Endodermal cell (in vitro differentiated cells): ENCODE results near the gene ATMIN. TPM values are rescaled to one million over a fixed set of nuclear protein-coding genes. Genes with fewer than 3 reads are reported as not detected.
A peak's percentile ranks its signal among the peaks of the same experiment; 100 is the strongest.

Experiments used
- DNase-seq: peaks from one replicate; pipeline ENCODE4 v3.0.0-alpha.2; 2017
- H3K27ac ChIP-seq: 2 replicates; pipeline ENCODE4 v1.5.1; 2013; ENCODE audit warnings: mild to moderate bottlenecking, low read depth, low read length, moderate library complexity
- H3K27me3 ChIP-seq: 2 replicates; pipeline ENCODE4 v1.6.1; 2013; ENCODE audit warnings: mild to moderate bottlenecking, low read length, moderate library complexity; ENCODE audit not compliant: insufficient read depth, control insufficient read depth, poor library complexity, severe bottlenecking
- H3K36me3 ChIP-seq: 2 replicates; pipeline ENCODE4 v1.7.0; 2013; ENCODE audit warnings: mild to moderate bottlenecking, low read length, moderate library complexity; ENCODE audit not compliant: control insufficient read depth, insufficient read depth
- H3K4me1 ChIP-seq: one replicate; pipeline ENCODE4 v1.7.0; 2013; ENCODE audit warnings: low read length; ENCODE audit not compliant: control insufficient read depth, insufficient read depth
- H3K4me3 ChIP-seq: 2 replicates; pipeline ENCODE4 v1.5.1; 2013; ENCODE audit warnings: mild to moderate bottlenecking, low read length, moderate library complexity
- H3K9ac ChIP-seq: 2 replicates; pipeline ENCODE4 v1.6.1; 2013; ENCODE audit warnings: mild to moderate bottlenecking, low read length, moderate library complexity; ENCODE audit not compliant: poor library complexity, severe bottlenecking; ENCODE audit errors: extremely low read depth
- H3K9me3 ChIP-seq: 2 replicates; pipeline ENCODE4 v1.6.1; 2013; ENCODE audit warnings: mild to moderate bottlenecking, low read length, moderate library complexity; ENCODE audit not compliant: control insufficient read depth
- H3K27ac Mint-ChIP-seq: 2 replicates; pipeline ENCODE4 v1.8.0; 2020; ENCODE audit warnings: mixed read lengths
- H3K27me3 Mint-ChIP-seq: 2 replicates; pipeline ENCODE4 v1.8.0; 2021; ENCODE audit warnings: mild to moderate bottlenecking, mixed read lengths; ENCODE audit not compliant: insufficient read depth
- H3K36me3 Mint-ChIP-seq: 2 replicates; pipeline ENCODE4 v1.8.0; 2020; ENCODE audit warnings: low read depth, mixed read lengths
- H3K4me1 Mint-ChIP-seq: 2 replicates; pipeline ENCODE4 v1.8.0; 2020; ENCODE audit warnings: mixed read lengths
- H3K4me3 Mint-ChIP-seq: 2 replicates; pipeline ENCODE4 v1.8.0; 2020; ENCODE audit warnings: mild to moderate bottlenecking, moderate library complexity, mixed read lengths
- H3K9me3 Mint-ChIP-seq: 2 replicates; pipeline ENCODE4 v1.8.0; 2020; ENCODE audit warnings: mild to moderate bottlenecking, mixed read lengths
- WGBS, 2 experiments: methylation state at CpG; one replicate each; pipeline versions ENCODE4 v1.1.5 to v1.1.7; 2013; ENCODE audit warnings: missing lambda C conversion rate in 2 of 2, mixed read lengths in 1 of 2; ENCODE audit not compliant: insufficient coverage in 1 of 2, insufficient read length in 1 of 2; 5-methylcytosine and 5-hydroxymethylcytosine counted together
- total RNA-seq, 2 donors: library from RNA; stranded (reverse); fragmentation: NEBNext Ultra II Directional in 1 of 2; extraction: Animal tissue kit (Norgen Biotek cat#: 25700) in 1 of 2; gene quantifications; 2 replicates in 1 of 2; 3 replicates in 1 of 2; pipeline ENCODE4 v1.2.1, GENCODE V29; 2021
- TF ChIP-seq, protein P1 (sequence below): fragments of 200-600 bp; sonication (generic); conservative IDR thresholded peaks from 2 replicates; pipeline ENCODE4 v1.5.0; 2021; ENCODE audit warnings: antibody characterized with exemption, mild to moderate bottlenecking

ATMIN gene
- total RNA-seq, 2 donors from 2014 or later: 45.7 to 53.6 TPM

DNA sequence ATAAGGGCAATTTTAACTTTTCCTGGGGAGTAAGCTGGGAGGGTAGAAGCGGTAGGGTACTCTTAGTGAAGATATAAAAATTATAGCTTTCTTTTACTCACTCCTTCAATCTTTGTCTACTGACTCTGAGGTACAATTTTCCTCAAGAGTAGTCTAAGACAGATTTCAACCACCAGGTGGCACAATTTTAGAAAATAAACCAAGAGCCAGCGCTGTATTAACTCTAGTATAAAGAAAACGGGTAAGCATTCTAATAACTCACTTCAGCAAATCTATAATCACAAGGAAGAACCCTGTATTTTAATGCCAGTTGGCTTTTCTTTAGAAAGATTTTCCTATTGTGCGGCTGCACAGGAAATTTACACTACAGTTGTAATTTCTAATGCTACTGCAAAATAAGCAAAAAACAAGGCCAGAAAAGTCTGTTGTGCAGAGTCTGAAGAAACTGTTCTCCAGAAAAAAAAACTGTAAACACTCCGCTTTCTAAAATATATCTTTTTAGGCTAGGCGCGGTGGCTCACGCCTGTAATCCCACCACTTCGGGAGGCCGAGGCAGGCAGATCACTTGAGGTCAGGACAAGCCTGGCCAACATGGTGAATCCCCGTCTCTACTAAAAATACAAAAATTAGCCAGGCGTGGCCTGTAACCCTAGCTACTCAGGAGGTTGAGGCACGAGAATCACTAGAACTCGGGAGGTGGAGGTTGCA, 30.8 kb upstream of the ATMIN start:
- H3K9me3 ChIP-seq: no peaks in the 10 kb centered on the region

DNA sequence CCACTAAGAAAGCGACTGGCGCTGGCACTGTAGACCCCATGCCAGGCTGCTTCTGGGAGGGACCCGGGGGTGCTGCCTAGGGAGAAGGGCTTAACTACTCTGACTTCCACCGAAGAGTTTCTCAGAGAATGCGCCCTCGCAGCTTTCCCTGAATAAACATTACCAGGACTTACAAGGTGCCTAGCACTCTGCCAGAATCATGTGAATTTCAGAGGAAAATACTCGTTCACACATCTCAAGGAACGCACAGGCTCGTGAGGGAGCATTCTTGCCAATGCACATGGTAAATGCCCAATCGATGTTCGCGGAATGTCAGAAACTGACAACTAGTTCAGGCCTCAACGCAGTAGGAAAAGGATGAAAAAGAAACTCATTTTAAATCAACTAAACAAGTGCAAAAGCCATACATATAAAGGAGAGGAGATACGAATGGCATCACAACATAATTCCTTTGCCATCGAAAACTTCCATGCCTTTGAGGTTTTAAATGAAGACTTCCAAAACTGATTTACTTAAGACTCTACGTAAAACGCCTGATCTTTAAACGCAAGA, 30.0 kb upstream of the ATMIN start:
- no peaks in the 10 kb centered on the region for H3K9me3 ChIP-seq
- Mint-ChIP-seq H3K4me3 (peak overlapping the region; percentile 83), H3K27me3 (no peaks in the 10 kb centered on the region), H3K36me3 (peaks cover 6% of the 10 kb centered on the region), H3K27ac (peak overlapping the region; percentile 94), H3K9me3 (no peaks in the 10 kb centered on the region), H3K4me1 (peaks cover 12% of the 10 kb centered on the region)
- H3K36me3 ChIP-seq: peaks cover 4% of the 10 kb centered on the region
- no peaks in the 10 kb centered on the region for H3K27me3 ChIP-seq
- H3K4me1 ChIP-seq: no peaks in the 10 kb centered on the region
- H3K4me3 ChIP-seq: peak overlapping the region; percentile 94
- peak overlapping the region; percentile 96 for H3K9ac ChIP-seq
- peak; percentile 72 for DNase-seq
- TF ChIP-seq, protein P1, sequence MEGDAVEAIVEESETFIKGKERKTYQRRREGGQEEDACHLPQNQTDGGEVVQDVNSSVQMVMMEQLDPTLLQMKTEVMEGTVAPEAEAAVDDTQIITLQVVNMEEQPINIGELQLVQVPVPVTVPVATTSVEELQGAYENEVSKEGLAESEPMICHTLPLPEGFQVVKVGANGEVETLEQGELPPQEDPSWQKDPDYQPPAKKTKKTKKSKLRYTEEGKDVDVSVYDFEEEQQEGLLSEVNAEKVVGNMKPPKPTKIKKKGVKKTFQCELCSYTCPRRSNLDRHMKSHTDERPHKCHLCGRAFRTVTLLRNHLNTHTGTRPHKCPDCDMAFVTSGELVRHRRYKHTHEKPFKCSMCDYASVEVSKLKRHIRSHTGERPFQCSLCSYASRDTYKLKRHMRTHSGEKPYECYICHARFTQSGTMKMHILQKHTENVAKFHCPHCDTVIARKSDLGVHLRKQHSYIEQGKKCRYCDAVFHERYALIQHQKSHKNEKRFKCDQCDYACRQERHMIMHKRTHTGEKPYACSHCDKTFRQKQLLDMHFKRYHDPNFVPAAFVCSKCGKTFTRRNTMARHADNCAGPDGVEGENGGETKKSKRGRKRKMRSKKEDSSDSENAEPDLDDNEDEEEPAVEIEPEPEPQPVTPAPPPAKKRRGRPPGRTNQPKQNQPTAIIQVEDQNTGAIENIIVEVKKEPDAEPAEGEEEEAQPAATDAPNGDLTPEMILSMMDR: no peak
- no peak overlapping the region for H3K27ac ChIP-seq
- WGBS, 2 experiments: 15 to 18% methylated on average over 5 to 18 of the region's 18 CpGs

More for the DNA sequence above, 30.8 kb upstream of the ATMIN start:
- TF ChIP-seq, protein P1: peak; percentile 83
- Histone ChIP-seq H3K27me3 (no peaks in the 10 kb centered on the region), H3K36me3 (peaks cover 6% of the 10 kb centered on the region), H3K9ac (no peak overlapping the region), H3K4me3 (peak overlapping the region; percentile 94), H3K4me1 (no peaks in the 10 kb centered on the region), H3K27ac (no peak overlapping the region)
- peak overlapping the region; percentile 83 for H3K4me3 Mint-ChIP-seq
- no peaks in the 10 kb centered on the region for H3K27me3 Mint-ChIP-seq
- peaks cover 8% of the 10 kb centered on the region for H3K36me3 Mint-ChIP-seq
- H3K27ac Mint-ChIP-seq: peak overlapping the region; percentile 83
- WGBS, 2 experiments: 69 to 74% methylated on average over 8 to 13 of the region's 14 CpGs
- H3K4me1 Mint-ChIP-seq: peaks cover 12% of the 10 kb centered on the region
- H3K9me3 Mint-ChIP-seq: no peaks in the 10 kb centered on the region
- DNase-seq: no peak

DNA sequence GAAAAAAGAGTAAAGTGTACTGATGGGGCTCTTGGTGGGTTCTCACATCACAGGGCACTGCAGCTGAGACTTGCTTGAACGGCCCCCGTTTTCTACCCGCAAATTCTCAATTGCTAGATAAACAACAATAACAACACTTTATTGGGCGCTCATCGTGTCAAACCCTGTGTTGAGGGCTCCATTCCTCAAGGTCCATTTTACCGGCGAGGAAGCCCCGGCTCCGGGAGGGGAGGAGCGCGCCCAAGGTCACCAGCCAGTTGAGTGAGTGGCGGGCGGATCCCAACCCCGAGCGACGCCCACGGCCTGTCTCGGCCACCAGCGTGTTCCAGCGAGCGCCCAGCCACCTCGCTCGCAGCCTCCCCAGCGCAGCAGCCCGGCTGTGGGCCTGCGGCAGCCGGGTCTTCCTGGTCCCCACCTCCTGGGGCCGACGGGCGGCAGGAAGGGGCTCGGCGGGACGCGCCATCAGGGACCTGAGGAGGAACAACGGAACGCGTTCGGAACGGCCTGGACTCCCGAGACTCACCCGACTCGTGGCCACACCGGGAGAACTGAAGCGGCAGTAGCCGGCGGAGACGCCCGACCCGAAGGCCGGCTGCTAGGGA, 29.3 kb upstream of the ATMIN start:
- H3K4me1 Mint-ChIP-seq: peaks cover 12% of the 10 kb centered on the region
- H3K9me3 ChIP-seq: no peaks in the 10 kb centered on the region
- H3K27ac ChIP-seq: peak overlapping the region; percentile 100
- peak overlapping the region; percentile 100 for H3K27ac Mint-ChIP-seq
- TF ChIP-seq, protein P1: no peak
- no peaks in the 10 kb centered on the region for H3K27me3 Mint-ChIP-seq
- H3K4me3 ChIP-seq: peak overlapping the region; percentile 94
- H3K27me3 ChIP-seq: no peaks in the 10 kb centered on the region
- peaks cover 2% of the 10 kb centered on the region for H3K36me3 ChIP-seq
- no peaks in the 10 kb centered on the region for H3K9me3 Mint-ChIP-seq
- WGBS, 2 experiments: 0% methylated on average over 15 to 50 of the region's 50 CpGs
- no peaks in the 10 kb centered on the region for H3K4me1 ChIP-seq
- no peak for DNase-seq
- H3K9ac ChIP-seq: peak overlapping the region; percentile 96
- H3K4me3 Mint-ChIP-seq: peak overlapping the region; percentile 83
- peaks cover 7% of the 10 kb centered on the region for H3K36me3 Mint-ChIP-seq
